ENCODE measurements around the gene PHF21B.
A peak's percentile ranks its signal among the peaks of the same experiment; 100 is the strongest.
"Not testable (repeated sequence)": the region's sequence is repeated elsewhere in the genome, so short reads cannot be mapped to it uniquely, and the experiment has no call there.

Gene PHF21B

GRCh38 chr22:45009606-45010531 is at the start of gene PHF21B:
Gene PHF21B (minus strand): TSS chr22:45010005. CDS start chr22:45009549, 456 bp downstream.
- H3K4me2 ChIP-seq = peak within 1 kb of the TSS; percentile 61 to 90 (median 84)
- no peak for TF ChIP-seq Cebpa-rat (IDR thresholded peaks at IDR 0.05)
- H3K27ac ChIP-seq = peak within 1 kb of the TSS in 7 of 11 experiments; percentile 35 to 62 (median 51); a peak in 9 of 22 replicates
- peak within 1 kb of the TSS in 10 of 11 experiments; percentile 37 to 81 (median 72); a peak in 18 of 22 replicates for H3K9ac ChIP-seq
- no peaks in the 10 kb centered on the region for H3K9me3 ChIP-seq (replicated peaks in 1 of 11)
- H4K20me1 ChIP-seq = peaks cover 0 to 39% (median 27%) of the 10 kb centered on the region in 11 experiments; a peak in 16 of 22 replicates
- peaks cover 0 to 21% (median 8%) of the 10 kb centered on the region in 10 experiments; a peak in 13 of 20 replicates for H3K4me1 ChIP-seq
- H3K36me3 ChIP-seq = no peaks in the 10 kb centered on the region
- peaks cover 59 to 69% (median 64%) of the 10 kb centered on the region in 11 experiments for H3K27me3 ChIP-seq
- peak within 1 kb of the TSS; percentile 52 to 73 (median 65) for H3K4me3 ChIP-seq

GRCh38 chr22:45059296-45059695 is 49.5 kb upstream of the PHF21B start:
- Histone ChIP-seq H4K20me1 (no peaks in the 10 kb centered on the region; a peak in 1 of 22 replicates), H3K27ac (no peak overlapping the region), H3K27me3 (no peaks in the 10 kb centered on the region), H3K4me3 (no peak overlapping the region), H3K9ac (no peak overlapping the region), H3K36me3 (no peaks in the 10 kb centered on the region), H3K9me3 (replicated peaks in 1 of 11) (no peaks in the 10 kb centered on the region), H3K4me1 (peaks cover 3 to 58% (median 48%) of the 10 kb centered on the region in 10 experiments; a peak in 19 of 20 replicates), H3K4me2 (peak overlapping the region in 9 of 11 experiments; percentile 7 to 70 (median 53); a peak in 15 of 22 replicates)
- TF ChIP-seq Cebpa-rat (IDR thresholded peaks at IDR 0.05) = no peak

GRCh38 chr22:45058622-45058912 is 48.8 kb upstream of the PHF21B start:
- Histone ChIP-seq H3K9ac (peak overlapping the region in 1 of 11 experiments; percentile 20; a peak in 1 of 22 replicates), H3K4me2 (peak overlapping the region in 10 of 11 experiments; percentile 1 to 70 (median 52); a peak in 17 of 22 replicates), H3K9me3 (replicated peaks in 1 of 11) (no peaks in the 10 kb centered on the region), H3K4me1 (peaks cover 0 to 52% (median 42%) of the 10 kb centered on the region in 10 experiments; a peak in 17 of 20 replicates), H3K27ac (peak overlapping the region in 2 of 11 experiments; percentile 35 to 43; a peak in 4 of 22 replicates), H3K27me3 (no peaks in the 10 kb centered on the region), H3K4me3 (no peak overlapping the region), H3K36me3 (no peaks in the 10 kb centered on the region), H4K20me1 (no peaks in the 10 kb centered on the region; a peak in 1 of 22 replicates)
- TF ChIP-seq Cebpa-rat (IDR thresholded peaks at IDR 0.05) = no peak

GRCh38 chr22:45055936-45056335 is 46.1 kb upstream of the PHF21B start:
- Histone ChIP-seq H3K4me3 (no peak overlapping the region), H3K27ac (no peak overlapping the region), H3K4me2 (peak overlapping the region in 9 of 11 experiments; percentile 2 to 68 (median 63); a peak in 16 of 22 replicates), H3K27me3 (no peaks in the 10 kb centered on the region), H3K9ac (no peak overlapping the region), H3K36me3 (no peaks in the 10 kb centered on the region), H3K4me1 (peaks cover 0 to 52% (median 42%) of the 10 kb centered on the region in 10 experiments; a peak in 17 of 20 replicates), H3K9me3 (replicated peaks in 1 of 11) (no peaks in the 10 kb centered on the region), H4K20me1 (no peaks in the 10 kb centered on the region; a peak in 1 of 22 replicates)
- TF ChIP-seq Cebpa-rat (IDR thresholded peaks at IDR 0.05) = no peak

GRCh38 chr22:45053571-45053970 is 43.8 kb upstream of the PHF21B start:
- no peak for TF ChIP-seq Cebpa-rat (IDR thresholded peaks at IDR 0.05)
- H4K20me1 ChIP-seq = no peaks in the 10 kb centered on the region; a peak in 1 of 22 replicates
- no peak overlapping the region for H3K27ac ChIP-seq
- no peaks in the 10 kb centered on the region for H3K27me3 ChIP-seq
- H3K4me3 ChIP-seq = no peak overlapping the region
- no peak overlapping the region for H3K9ac ChIP-seq
- no peak overlapping the region for H3K4me2 ChIP-seq
- H3K9me3 ChIP-seq (replicated peaks in 1 of 11) = no peaks in the 10 kb centered on the region
- H3K36me3 ChIP-seq = no peaks in the 10 kb centered on the region
- H3K4me1 ChIP-seq = peaks cover 0 to 35% (median 30%) of the 10 kb centered on the region in 10 experiments; a peak in 17 of 20 replicates

GRCh38 chr22:45053094-45053493 is 43.3 kb upstream of the PHF21B start:
- TF ChIP-seq Cebpa-rat (IDR thresholded peaks at IDR 0.05) = no peak
- no peaks in the 10 kb centered on the region for H3K27me3 ChIP-seq
- peaks cover 0 to 30% (median 26%) of the 10 kb centered on the region in 10 experiments; a peak in 17 of 20 replicates for H3K4me1 ChIP-seq
- H4K20me1 ChIP-seq = no peaks in the 10 kb centered on the region; a peak in 1 of 22 replicates
- no peaks in the 10 kb centered on the region for H3K36me3 ChIP-seq
- no peak overlapping the region for H3K9ac ChIP-seq
- no peaks in the 10 kb centered on the region for H3K9me3 ChIP-seq (replicated peaks in 1 of 11)
- no peak overlapping the region for H3K4me2 ChIP-seq
- H3K4me3 ChIP-seq = no peak overlapping the region
- H3K27ac ChIP-seq = no peak overlapping the region

GRCh38 chr22:45052665-45053064 is 42.9 kb upstream of the PHF21B start:
- H3K9ac ChIP-seq, H3K27me3 ChIP-seq: not testable (repeated sequence)

GRCh38 chr22:45051946-45052345 is 42.1 kb upstream of the PHF21B start:
- peaks cover 0 to 18% (median 17%) of the 10 kb centered on the region in 10 experiments; a peak in 15 of 20 replicates for H3K4me1 ChIP-seq
- H4K20me1 ChIP-seq = no peaks in the 10 kb centered on the region; a peak in 1 of 22 replicates
- H3K9ac ChIP-seq = no peak overlapping the region
- H3K27ac ChIP-seq = no peak overlapping the region
- H3K4me3 ChIP-seq = no peak overlapping the region
- no peak for TF ChIP-seq Cebpa-rat (IDR thresholded peaks at IDR 0.05)
- no peak overlapping the region for H3K4me2 ChIP-seq
- peaks cover 2 to 6% (median 4%) of the 10 kb centered on the region in 11 experiments; a peak in 16 of 22 replicates for H3K9me3 ChIP-seq (replicated peaks in 1 of 11)
- no peaks in the 10 kb centered on the region for H3K27me3 ChIP-seq
- H3K36me3 ChIP-seq = no peaks in the 10 kb centered on the region

More at GRCh38 chr22:45052665-45053064, 42.9 kb upstream of the PHF21B start:
- not testable (repeated sequence) for H3K4me3 ChIP-seq; H3K9me3 ChIP-seq (replicated peaks in 1 of 11); H3K36me3 ChIP-seq; H3K4me2 ChIP-seq; H4K20me1 ChIP-seq; H3K27ac ChIP-seq
- H3K4me1 ChIP-seq = peaks cover 0 to 26% (median 21%) of the 10 kb centered on the region in 10 experiments; a peak in 15 of 20 replicates

- no peaks in the 10 kb centered on the region; a peak in 1 of 22 replicates for H4K20me1 ChIP-seq
- no peak overlapping the region for H3K27ac ChIP-seq
- no peak overlapping the region for H3K4me2 ChIP-seq
- H3K36me3 ChIP-seq = no peaks in the 10 kb centered on the region
- no peaks in the 10 kb centered on the region for H3K27me3 ChIP-seq
- peaks cover 0 to 15% (median 14%) of the 10 kb centered on the region in 10 experiments; a peak in 15 of 20 replicates for H3K4me1 ChIP-seq
- H3K9me3 ChIP-seq (replicated peaks in 1 of 11) = peaks cover 7 to 11% (median 9%) of the 10 kb centered on the region in 11 experiments; a peak in 18 of 22 replicates
- no peak overlapping the region for H3K9ac ChIP-seq
- TF ChIP-seq Cebpa-rat (IDR thresholded peaks at IDR 0.05) = no peak
- no peak overlapping the region for H3K4me3 ChIP-seq
These were observed 41.6 kb upstream of the PHF21B start for GRCh38 chr22:45051419-45051818.
